HG03280 (cell line): Measurements from ENCODE around the gene OR9Q2.
"Not testable (repeated sequence)": the region's sequence is repeated elsewhere in the genome, so short reads cannot be mapped to it uniquely, and the experiment has no call there.

Experiments
- ATAC-seq: cut with Tn5 transposase; IDR thresholded peaks from one replicate; pipeline ENCODE4 v1.9.1; 2021; ENCODE audit warnings: mild to moderate bottlenecking, moderate library complexity; ENCODE audit not compliant: unreplicated experiment

OR9Q2 gene

GRCh38 chr11:58188770-58189169 lies at the start of gene OR9Q2:
TSS of gene OR9Q2 (plus strand) at chr11:58189070. CDS start at chr11:58190491, 1,421 bp downstream.
- no peak for ATAC-seq

- ATAC-seq: no peak
Measured at GRCh38 chr11:58142761-58143160, 46.1 kb upstream of the OR9Q2 start.

- ATAC-seq: no peak
Measured at GRCh38 chr11:58152781-58153180, 36.1 kb upstream of the OR9Q2 start.

GRCh38 chr11:58164389-58164788 lies 24.5 kb upstream of the OR9Q2 start:
- ATAC-seq: no peak

- no peak for ATAC-seq
Measured at GRCh38 chr11:58164990-58165389, 23.9 kb upstream of the OR9Q2 start.

GRCh38 chr11:58165504-58166106 lies 23.3 kb upstream of the OR9Q2 start:
- ATAC-seq: no peak

- no peak for ATAC-seq
Measured at GRCh38 chr11:58177409-58178054, 11.3 kb upstream of the OR9Q2 start.

- no peak for ATAC-seq
Measured at GRCh38 chr11:58178444-58178843, 10.4 kb upstream of the OR9Q2 start.

- ATAC-seq: no peak
Measured at GRCh38 chr11:58179648-58180047, 9.2 kb upstream of the OR9Q2 start.

GRCh38 chr11:58186938-58187337 lies 1.9 kb upstream of the OR9Q2 start:
- ATAC-seq: no peak

- ATAC-seq: no peak
Measured at GRCh38 chr11:58192229-58192628, 3.4 kb downstream of the OR9Q2 start.

- no peak for ATAC-seq
Measured at GRCh38 chr11:58193391-58193790, 4.5 kb downstream of the OR9Q2 start.

- no peak for ATAC-seq
Measured at GRCh38 chr11:58195939-58196338, 7.1 kb downstream of the OR9Q2 start.

GRCh38 chr11:58199271-58199670 lies 10.4 kb downstream of the OR9Q2 start:
- ATAC-seq: no peak

GRCh38 chr11:58204042-58204441 lies 15.2 kb downstream of the OR9Q2 start, which contains the start of gene OR1S2:
TSS of gene OR1S2 (minus strand) at chr11:58204142. CDS start at chr11:58204142, 0 bp downstream.
- ATAC-seq: no peak

- not testable (repeated sequence) for ATAC-seq
Measured at GRCh38 chr11:58212420-58212819, 23.6 kb downstream of the OR9Q2 start, which contains the start of gene OR1S1. TSS of gene OR1S1 (plus strand) at chr11:58212720.

- no peak for ATAC-seq
Measured at GRCh38 chr11:58216476-58216875, 27.6 kb downstream of the OR9Q2 start.

- no peak for ATAC-seq
Measured at GRCh38 chr11:58222721-58223120, 33.9 kb downstream of the OR9Q2 start.

- no peak for ATAC-seq
Measured at GRCh38 chr11:58227956-58228615, 39.2 kb downstream of the OR9Q2 start.
